AG04450 (cell line): ENCODE measurements around the gene CRAMP1. TPM values are rescaled to one million over a fixed set of nuclear protein-coding genes. Genes with fewer than 3 reads are reported as not detected.

ENCODE experiments used
- CTCF ChIA-PET: fragments of 300-600, 350-600 bp; formaldehyde crosslinking; extraction: SDS; loops from one replicate; lab custom pipeline; 2022; ENCODE audit warnings: antibody characterized with exemption, inconsistent platforms; lab: Charles Lee
- POLR2A ChIA-PET: fragments of 350-600 bp; formaldehyde crosslinking; extraction: SDS; loops from one replicate; lab custom pipeline; 2021; ENCODE audit warnings: antibody characterized with exemption, inconsistent platforms; lab: Yijun Ruan, JAX
- DNase-seq: peaks from one replicate; pipeline ENCODE4 v3.0.0-alpha.2; 2011; ENCODE audit warnings: low read depth, low spot score
- H3K27ac ChIP-seq: one replicate; pipeline ENCODE4 v1.5.1; 2012; ENCODE audit warnings: low read depth, low read length, control low read depth
- H3K27me3 ChIP-seq: one replicate; pipeline ENCODE4 v1.6.0; 2012; ENCODE audit warnings: low read length; ENCODE audit not compliant: control insufficient read depth, insufficient read depth
- H3K4me3 ChIP-seq: 2 replicates; pipeline ENCODE4 v1.5.1; 2011; ENCODE audit warnings: mild to moderate bottlenecking, low read depth, low read length, control low read depth
- H3K9me3 ChIP-seq: 2 replicates; pipeline ENCODE4 v1.5.1; 2012; ENCODE audit warnings: low read length; ENCODE audit not compliant: control insufficient read depth, insufficient read depth
- CTCF ChIP-seq: IDR thresholded peaks from 2 replicates; pipeline ENCODE4 v1.5.1; 2011; ENCODE audit warnings: low read depth, low read length, control low read depth, inconsistent platforms
- polyA plus RNA-seq: library from polyadenylated mRNA; depleted of rRNA; stranded (reverse); fragments of >200 nt; gene quantifications from 2 replicates; pipeline ENCODE4 v1.2.3, GENCODE V29; 2011

Gene CRAMP1
- polyA plus RNA-seq, 1 experiment, result 7.8 TPM

GRCh38 chr16:1645914-1646525, 33.9 kb downstream of the CRAMP1 start:
- Histone ChIP-seq H3K27ac (no peak overlapping the region), H3K9me3 (no peaks in the 10 kb centered on the region), H3K27me3 (no peaks in the 10 kb centered on the region), H3K4me3 (no peak overlapping the region)
- TF ChIP-seq CTCF, result no peak
- ChIA-PET CTCF (no interaction called here), POLR2A (no interaction called here)
- no peak for DNase-seq

- no peak for DNase-seq
- no peak overlapping the region for H3K27ac ChIP-seq
- ChIA-PET POLR2A (interaction anchor here (0.6 to 0.7 kb wide), 2 partner anchors 14 to 215 kb away, joined by 3 to 5 read pairs; no protein-coding TSS in a partner anchor), CTCF (no interaction called here)
- no peak overlapping the region for H3K4me3 ChIP-seq
- TF ChIP-seq CTCF, result no peak
- no peaks in the 10 kb centered on the region for H3K27me3 ChIP-seq
- H3K9me3 ChIP-seq, result no peaks in the 10 kb centered on the region
Observed at GRCh38 chr16:1647856-1648255, 35.7 kb downstream of the CRAMP1 start.

- TF ChIP-seq CTCF, result no peak
- DNase-seq, result no peak
- ChIA-PET CTCF (no interaction called here), POLR2A (no interaction called here)
- no peak overlapping the region for H3K4me3 ChIP-seq
- H3K9me3 ChIP-seq, result no peaks in the 10 kb centered on the region
- no peaks in the 10 kb centered on the region for H3K27me3 ChIP-seq
- no peak overlapping the region for H3K27ac ChIP-seq
Observed at GRCh38 chr16:1650131-1650530, 38.0 kb downstream of the CRAMP1 start.

GRCh38 chr16:1651094-1651973, 39.2 kb downstream of the CRAMP1 start:
- H3K9me3 ChIP-seq, result no peaks in the 10 kb centered on the region
- no peak for DNase-seq
- POLR2A ChIA-PET, result interaction anchor here (0.6 kb wide), 1 partner anchor 61 kb away, joined by 10 read pairs; no protein-coding TSS in a partner anchor
- no peak overlapping the region for H3K4me3 ChIP-seq
- no peak for TF ChIP-seq CTCF
- CTCF ChIA-PET, result no interaction called here
- H3K27me3 ChIP-seq, result no peaks in the 10 kb centered on the region
- H3K27ac ChIP-seq, result no peak overlapping the region

GRCh38 chr16:1651974-1652312, 39.8 kb downstream of the CRAMP1 start:
- Histone ChIP-seq H3K27me3 (no peaks in the 10 kb centered on the region), H3K27ac (no peak overlapping the region), H3K9me3 (no peaks in the 10 kb centered on the region; the same call in 1 of the 2 replicates), H3K4me3 (no peak overlapping the region)
- DNase-seq, result no peak
- TF ChIP-seq CTCF, result no peak
- ChIA-PET CTCF (no interaction called here), POLR2A (no interaction called here)
